GM19025 (cell line): ENCODE results near the gene OMD.
"Not testable (repeated sequence)": the region's sequence is repeated elsewhere in the genome, so short reads cannot be mapped to it uniquely, and the experiment has no call there.

Experiments
- ATAC-seq: cut with Tn5 transposase; IDR thresholded peaks from one replicate; pipeline ENCODE4 v1.9.1; 2021; ENCODE audit warnings: mild to moderate bottlenecking, low read depth, moderate library complexity; ENCODE audit not compliant: unreplicated experiment

OMD gene

DNA sequence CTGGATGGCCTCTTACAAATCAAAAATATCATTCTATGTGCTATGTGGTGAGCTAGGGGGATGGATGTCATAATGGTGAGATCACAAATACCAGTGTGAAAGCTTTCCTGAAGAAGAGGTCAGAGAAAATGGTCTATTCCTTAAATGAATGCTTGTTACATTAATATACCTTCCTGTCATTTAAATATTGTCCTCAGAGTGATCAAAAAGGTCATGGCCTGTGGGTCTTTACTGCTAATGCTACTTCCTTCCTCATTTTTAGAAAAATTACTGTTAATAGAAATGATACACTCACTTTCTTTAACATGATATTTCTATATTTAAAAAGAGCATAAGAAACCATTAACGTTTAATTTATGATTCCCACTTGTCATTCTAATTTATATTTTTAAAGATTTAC lies 9.7 kb downstream of the OMD start:
- no peak for ATAC-seq

DNA sequence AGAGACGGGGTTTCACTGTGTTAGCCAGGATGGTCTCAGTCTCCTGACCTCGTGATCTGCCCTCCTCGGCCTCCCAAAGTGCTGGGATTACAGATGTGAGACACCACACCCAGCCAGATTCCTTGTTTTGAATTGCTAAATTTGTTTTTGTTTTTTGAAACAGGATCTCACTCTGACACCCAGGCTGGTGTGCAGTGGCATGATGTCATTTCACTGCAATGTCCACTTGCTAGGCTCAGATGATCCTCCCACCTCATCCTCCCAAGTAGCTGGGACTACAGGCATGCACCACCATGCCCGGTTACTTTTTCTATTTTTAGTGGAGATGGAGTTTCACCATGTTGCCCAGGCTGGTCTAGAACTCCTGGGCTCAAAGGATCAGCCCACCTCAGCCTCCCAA lies 13.1 kb downstream of the OMD start:
- not testable (repeated sequence) for ATAC-seq

GRCh38 chr9:92408747-92409478 lies 15.4 kb downstream of the OMD start:
- ATAC-seq, result no peak

DNA sequence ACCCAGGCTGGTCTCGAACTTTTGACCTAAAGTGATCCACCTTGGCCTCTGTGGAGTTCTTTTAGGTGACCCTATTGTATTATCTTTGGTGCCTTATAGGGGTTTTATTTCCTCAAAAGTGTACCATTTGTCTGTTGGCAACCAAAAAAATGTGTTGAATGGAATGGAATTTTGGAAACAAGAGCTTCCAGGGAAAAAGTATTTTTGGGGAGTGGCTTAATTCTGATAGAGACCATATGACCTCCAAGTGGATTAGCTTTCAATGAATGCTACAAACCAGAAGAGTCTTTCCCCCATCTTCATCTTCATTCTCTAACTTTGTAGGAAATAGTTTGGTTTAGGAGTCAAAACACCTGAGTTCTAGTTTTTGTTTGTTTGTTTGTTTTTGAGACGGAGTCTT lies 16.5 kb downstream of the OMD start:
- no peak for ATAC-seq

- ATAC-seq, result peak; percentile 63
Measured at GRCh38 chr9:92406477-92406876, 17.8 kb downstream of the OMD start.

GRCh38 chr9:92405818-92406217 lies 18.5 kb downstream of the OMD start:
- no peak for ATAC-seq

DNA sequence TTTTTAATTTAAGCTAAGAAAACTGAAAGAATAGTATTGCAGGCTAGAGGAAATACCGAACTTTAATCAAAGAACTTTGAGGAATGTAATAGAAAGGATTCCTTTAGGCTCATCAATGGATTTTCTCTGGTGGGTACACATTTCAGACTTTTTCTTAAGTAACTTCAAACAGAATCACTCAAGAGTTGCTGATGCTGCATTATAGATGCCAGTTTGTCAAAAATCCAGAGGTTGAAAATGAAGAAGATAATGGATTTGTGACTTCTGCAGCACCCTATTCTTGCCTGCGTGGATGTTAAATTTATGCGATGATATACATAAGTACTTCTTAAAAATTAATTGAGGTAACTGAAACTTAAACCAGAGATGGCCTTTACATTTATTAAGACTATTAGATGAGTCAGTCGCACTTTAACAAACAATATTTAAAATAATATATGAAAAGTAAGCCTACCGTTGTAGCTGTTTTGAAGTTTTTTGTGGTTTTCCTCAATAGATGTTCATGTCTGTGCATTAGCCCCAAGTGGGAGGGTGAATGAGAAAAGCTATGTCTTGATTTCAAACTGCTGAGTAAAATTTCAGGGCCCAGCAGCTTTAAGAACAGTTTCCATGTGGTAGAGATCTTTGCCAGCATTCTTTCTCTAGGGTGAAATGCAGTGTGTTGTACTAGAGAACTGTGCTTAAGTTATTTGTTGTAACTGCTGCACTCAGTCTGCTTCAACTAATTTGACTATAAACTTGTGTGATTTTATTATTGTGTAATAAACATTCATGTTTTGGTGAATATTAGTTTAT lies 20.0 kb downstream of the OMD start, which contains the start of gene OGN:
Gene OGN, minus strand, starts transcription at position 537 of the 795 bp plus-strand sequence. CDS start 1,171 bp downstream, outside the sequence.
- ATAC-seq, result no peak

DNA sequence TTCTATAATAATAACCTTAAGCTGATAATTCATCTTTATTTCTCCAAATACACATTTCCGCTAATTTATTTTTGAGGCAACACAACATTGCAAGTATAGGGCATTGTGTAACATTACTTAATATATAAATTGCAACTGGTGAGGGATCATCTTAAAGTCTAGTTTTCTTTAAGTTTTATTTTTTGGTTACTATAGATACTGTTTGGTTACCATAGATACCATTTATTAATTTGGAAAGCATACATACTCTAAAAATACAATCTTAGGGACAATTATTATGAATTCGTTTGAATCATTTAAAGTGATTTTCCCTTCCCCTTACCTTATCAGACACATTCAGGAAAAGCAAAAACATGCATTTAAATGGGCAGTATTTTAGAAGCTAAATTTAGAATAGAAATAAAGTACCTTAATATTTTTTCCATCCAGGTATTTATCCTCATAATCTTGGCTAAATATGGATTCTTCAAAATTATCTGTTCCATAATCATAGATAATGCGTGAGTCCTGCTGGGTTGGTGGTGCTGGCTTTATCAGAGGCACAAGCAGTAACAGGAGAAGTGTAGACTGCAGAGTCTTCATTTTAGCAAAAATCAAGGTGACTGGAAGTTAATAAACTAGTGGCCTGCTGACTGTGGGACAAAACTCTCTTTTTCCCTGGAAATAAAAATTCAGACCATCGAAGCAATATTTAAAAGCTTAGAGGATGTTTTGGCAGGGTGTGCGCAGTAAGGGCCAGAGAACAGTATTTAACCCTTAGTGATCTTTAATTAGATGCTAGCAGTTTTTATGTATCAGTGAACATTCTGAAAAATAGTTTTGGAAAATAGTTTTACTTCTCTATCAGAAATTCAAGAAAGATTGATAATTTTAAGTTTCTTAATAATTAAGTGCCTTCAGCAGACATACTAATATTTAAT lies 21.2 kb downstream of the OMD start:
- ATAC-seq, result no peak

GRCh38 chr9:92402360-92402759 lies 21.9 kb downstream of the OMD start:
- ATAC-seq, result no peak

DNA sequence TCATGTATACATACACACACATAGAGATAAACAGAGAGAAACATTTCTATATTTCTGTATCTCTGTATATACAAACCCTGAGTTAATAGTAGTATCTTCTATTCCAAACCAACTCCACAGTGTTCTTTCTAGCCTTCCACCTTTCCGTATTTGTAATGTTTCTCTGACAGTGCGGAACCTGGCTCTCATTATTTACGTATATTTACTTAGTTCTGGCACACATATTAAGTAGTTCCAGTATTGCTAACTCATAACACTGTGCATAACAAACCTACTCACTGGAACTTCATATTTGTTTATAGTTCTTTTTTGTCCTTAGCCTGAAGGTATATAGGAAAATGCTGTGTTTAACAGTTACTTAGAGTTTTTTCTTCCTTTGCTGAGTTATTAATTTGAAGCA lies 26.4 kb downstream of the OMD start:
- ATAC-seq, result no peak

DNA sequence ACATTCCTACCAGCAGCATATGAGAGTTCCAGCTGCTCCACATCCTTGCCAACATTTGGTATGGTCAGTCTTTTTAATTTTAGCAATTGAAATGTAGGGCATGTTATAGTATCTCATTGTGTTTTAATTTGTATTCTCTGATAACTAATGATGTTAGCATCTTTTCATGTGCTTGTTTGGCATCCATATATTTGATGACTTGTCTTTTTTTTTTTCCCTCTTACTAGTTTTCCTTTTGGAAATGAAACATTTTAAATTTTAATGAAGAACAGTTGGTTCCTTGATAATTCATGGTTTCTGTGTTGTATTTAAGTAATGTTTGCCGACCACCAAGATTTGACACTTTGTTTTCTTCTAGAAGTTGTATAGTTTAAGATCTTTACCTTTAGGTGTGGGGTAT lies 28.7 kb downstream of the OMD start:
- no peak for ATAC-seq

- ATAC-seq, result no peak
Measured at GRCh38 chr9:92393686-92394085, 30.6 kb downstream of the OMD start.

- no peak for ATAC-seq
Measured at GRCh38 chr9:92392690-92393089, 31.6 kb downstream of the OMD start.

GRCh38 chr9:92385953-92386352 lies 38.3 kb downstream of the OMD start:
- no peak for ATAC-seq

DNA sequence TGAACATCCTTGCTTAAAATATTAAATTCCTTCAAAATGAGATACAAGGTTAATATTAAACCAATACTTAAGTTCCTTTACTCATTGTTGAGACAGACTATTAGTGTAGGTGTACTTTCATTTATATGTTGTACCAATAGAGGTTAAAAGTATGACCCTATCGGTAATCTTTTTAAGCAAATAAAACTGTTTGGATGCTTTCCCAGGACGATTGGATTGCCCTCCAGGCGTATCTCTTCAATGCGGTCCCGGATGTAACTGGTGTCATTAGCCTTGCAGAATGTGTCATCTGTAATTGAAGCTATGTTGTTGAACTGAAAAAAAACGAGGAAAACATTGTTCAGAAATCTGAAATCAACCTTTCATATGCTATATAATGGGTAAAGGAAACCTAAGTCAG lies 38.8 kb downstream of the OMD start:
- no peak for ATAC-seq

DNA sequence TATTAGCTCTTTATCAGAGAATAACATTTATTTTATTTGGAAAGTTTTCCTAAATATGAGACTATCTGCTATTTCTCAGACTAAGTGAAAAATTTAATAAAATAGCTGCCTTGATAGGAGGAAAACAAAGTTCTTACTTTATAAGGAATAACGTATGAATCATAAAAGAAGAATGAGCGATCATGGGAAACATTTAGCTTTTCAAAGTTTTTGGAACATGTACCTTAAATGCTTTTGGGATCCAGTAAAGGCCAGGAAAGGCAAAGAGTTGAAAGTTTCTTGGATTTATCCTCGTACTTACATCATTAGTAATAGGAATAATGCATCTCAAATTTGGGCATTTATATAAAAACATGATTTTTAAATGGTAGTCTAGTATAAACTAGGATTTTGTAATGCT lies 39.3 kb downstream of the OMD start:
- no peak for ATAC-seq

DNA sequence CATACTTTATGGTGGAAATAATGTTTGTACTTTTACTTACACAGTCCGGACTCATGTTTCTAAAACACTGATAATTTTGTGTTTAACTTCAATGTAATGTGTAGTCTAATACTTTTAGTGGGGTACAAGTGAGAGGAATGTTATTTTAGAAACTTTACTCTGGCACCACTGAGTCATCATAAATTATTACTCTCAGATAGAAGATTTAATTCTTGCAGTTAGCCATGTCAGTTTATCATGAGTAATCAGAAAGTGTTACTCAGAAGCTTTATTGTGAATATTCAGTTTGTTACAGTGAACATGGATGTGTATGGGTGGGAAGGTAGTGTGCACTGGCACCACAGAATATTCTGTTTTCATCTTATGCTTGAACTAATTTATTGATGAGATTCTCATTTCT lies 39.9 kb downstream of the OMD start:
- ATAC-seq, result no peak

DNA sequence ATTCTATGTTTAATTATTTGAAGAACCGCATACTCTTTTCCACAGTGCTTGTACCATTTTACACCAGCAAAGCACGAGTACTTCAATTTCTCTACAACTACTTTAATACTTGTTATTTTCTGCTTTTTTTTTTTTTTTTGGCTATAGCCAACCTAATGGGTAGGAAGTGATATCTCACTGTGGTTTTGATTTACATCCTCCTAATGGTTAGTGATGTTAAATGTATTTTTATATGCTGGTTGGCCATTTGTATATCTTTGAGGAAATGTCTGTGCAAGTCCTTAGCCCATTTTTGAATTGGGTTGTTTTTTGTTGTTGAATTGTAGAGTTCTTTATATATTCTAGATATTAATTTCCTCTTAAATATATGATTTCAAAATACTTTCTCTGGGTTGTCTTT lies 42.5 kb downstream of the OMD start:
- no peak for ATAC-seq

- no peak for ATAC-seq
Measured at GRCh38 chr9:92380603-92381002, 43.7 kb downstream of the OMD start.

DNA sequence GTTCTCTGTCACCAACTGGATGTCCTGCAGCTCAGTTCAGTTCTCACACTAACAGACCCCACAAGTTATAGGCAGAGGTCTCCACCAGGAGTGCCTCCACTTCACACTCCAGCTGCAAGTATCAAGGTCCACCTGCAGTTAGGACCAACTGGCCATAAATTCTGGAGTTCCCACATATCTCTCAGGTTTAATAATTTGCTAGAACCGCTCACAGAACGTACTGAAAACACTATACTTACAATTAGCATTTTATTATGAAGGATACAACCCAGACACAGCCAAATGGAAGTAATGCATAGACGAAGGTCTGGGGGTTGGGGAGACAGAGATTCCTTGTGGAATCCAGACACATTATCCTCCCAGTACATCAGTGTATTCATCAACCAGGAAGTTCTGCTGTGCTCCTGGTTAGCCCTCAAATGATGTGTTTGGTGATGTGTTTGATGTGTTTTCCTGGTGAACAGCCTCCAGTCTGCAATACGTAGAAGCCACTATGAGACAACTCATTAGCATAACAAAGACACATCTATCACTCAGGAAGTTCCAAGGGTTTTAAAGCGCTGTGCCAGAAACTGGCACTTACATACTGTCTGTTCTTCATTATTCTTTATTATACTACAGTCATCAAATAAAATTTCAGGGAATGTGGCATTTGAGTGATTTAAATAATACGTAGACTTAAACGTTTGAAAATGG lies 45.3 kb downstream of the OMD start:
- no peak for ATAC-seq
